Chondrocyte (in vitro differentiated cells): Measurements from ENCODE around the gene MADCAM1. TPM values are rescaled to one million over a fixed set of nuclear protein-coding genes. Genes with fewer than 3 reads are reported as not detected.

ENCODE experiments used
- DNase-seq: peaks from one replicate; pipeline ENCODE4 v3.0.0; 2021; ENCODE audit warnings: mixed read lengths, low spot score
- H3K27ac Mint-ChIP-seq: one replicate; pipeline ENCODE4 v1.8.0; 2021; ENCODE audit warnings: mild to moderate bottlenecking, moderate library complexity, mixed read lengths; ENCODE audit not compliant: unreplicated experiment
- H3K27me3 Mint-ChIP-seq: 2 replicates; pipeline ENCODE4 v1.8.0; 2021; ENCODE audit warnings: low read depth, mixed read lengths
- H3K36me3 Mint-ChIP-seq: 2 replicates; pipeline ENCODE4 v1.8.0; 2021; ENCODE audit warnings: low read depth, mixed read lengths
- H3K4me1 Mint-ChIP-seq: 2 replicates; pipeline ENCODE4 v1.8.0; 2021; ENCODE audit warnings: low read depth, mild to moderate bottlenecking, mixed read lengths
- H3K4me3 Mint-ChIP-seq: one replicate; pipeline ENCODE4 v1.8.0; 2021; ENCODE audit warnings: mild to moderate bottlenecking, moderate library complexity, mixed read lengths; ENCODE audit not compliant: unreplicated experiment
- H3K9me3 Mint-ChIP-seq: 2 replicates; pipeline ENCODE4 v1.8.0; 2021; ENCODE audit warnings: low read depth, mixed read lengths
- CTCF ChIP-seq: fragments of 200-600 bp; sonication (generic); IDR thresholded peaks from 2 replicates; pipeline ENCODE4 v1.5.0; 2021; ENCODE audit warnings: antibody characterized with exemption, mild to moderate bottlenecking, moderate library complexity
- total RNA-seq: library from RNA; stranded (reverse); gene quantifications from 3 replicates; pipeline ENCODE4 v1.2.1, GENCODE V29; 2021

Gene MADCAM1
- total RNA-seq, 1 donor from 2014 or later: 0.62 TPM

- TF ChIP-seq CTCF: peak; percentile 46
- Mint-ChIP-seq H3K27me3 (no peaks in the 10 kb centered on the region), H3K27ac (peak overlapping the region; percentile 65), H3K4me3 (peak overlapping the region; percentile 70), H3K9me3 (no peaks in the 10 kb centered on the region), H3K4me1 (peaks cover 18% of the 10 kb centered on the region), H3K36me3 (peaks cover 1% of the 10 kb centered on the region)
- peak; percentile 89 for DNase-seq
Measured at GRCh38 chr19:531009-531752, 34.9 kb downstream of the MADCAM1 start.

- Mint-ChIP-seq H3K4me3 (peak within 1 kb of the TSS; percentile 88), H3K9me3 (no peaks in the 10 kb centered on the region), H3K36me3 (peaks cover 1% of the 10 kb centered on the region), H3K27ac (peak within 1 kb of the TSS; percentile 96), H3K4me1 (peaks cover 18% of the 10 kb centered on the region), H3K27me3 (no peaks in the 10 kb centered on the region)
- no peak for TF ChIP-seq CTCF
- peak; percentile 79 for DNase-seq
Measured at GRCh38 chr19:531753-532560, 35.7 kb downstream of the MADCAM1 start, which contains the start of gene CDC34. Gene CDC34, plus strand, starts transcription at chr19:531760. Its CDS starts 172 bp downstream, at chr19:531932.

- Mint-ChIP-seq H3K4me3 (peak overlapping the region; percentile 88), H3K27me3 (no peaks in the 10 kb centered on the region), H3K36me3 (peaks cover 1% of the 10 kb centered on the region), H3K27ac (peak overlapping the region; percentile 96), H3K9me3 (no peaks in the 10 kb centered on the region), H3K4me1 (peaks cover 18% of the 10 kb centered on the region)
- peak; percentile 90 for DNase-seq
- peak; percentile 86 for TF ChIP-seq CTCF
Measured at GRCh38 chr19:532561-533363, 36.5 kb downstream of the MADCAM1 start.

- TF ChIP-seq CTCF: no peak
- Mint-ChIP-seq H3K27ac (peak overlapping the region; percentile 96), H3K4me1 (peaks cover 18% of the 10 kb centered on the region), H3K36me3 (peaks cover 5% of the 10 kb centered on the region), H3K9me3 (no peaks in the 10 kb centered on the region), H3K27me3 (no peaks in the 10 kb centered on the region), H3K4me3 (peak overlapping the region; percentile 88)
- DNase-seq: no peak
Measured at GRCh38 chr19:533364-534058, 37.2 kb downstream of the MADCAM1 start.
